ENCODE measurements around the gene GPR151.
A peak's percentile ranks its signal among the peaks of the same experiment; 100 is the strongest.

Gene GPR151

DNA sequence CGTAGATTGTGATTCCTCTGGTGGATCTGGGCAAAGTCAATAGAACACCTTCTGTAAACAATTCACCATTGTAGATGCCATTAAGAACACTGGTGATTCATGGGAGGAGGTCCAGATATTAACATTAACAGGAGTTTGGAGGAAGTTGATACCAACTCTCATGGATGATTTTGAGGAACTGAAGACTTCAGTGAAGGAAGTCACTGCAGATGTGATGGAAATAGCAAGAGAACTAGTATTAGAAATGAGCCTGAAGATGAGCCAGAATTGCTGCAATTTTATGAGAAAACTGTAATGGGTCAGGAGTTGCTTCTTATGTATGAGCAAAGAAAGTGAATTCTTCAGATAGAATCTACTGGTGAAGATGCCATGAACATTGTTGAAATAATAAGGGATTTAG lies 41.9 kb downstream of the GPR151 start:
- TF ChIP-seq, protein P1, sequence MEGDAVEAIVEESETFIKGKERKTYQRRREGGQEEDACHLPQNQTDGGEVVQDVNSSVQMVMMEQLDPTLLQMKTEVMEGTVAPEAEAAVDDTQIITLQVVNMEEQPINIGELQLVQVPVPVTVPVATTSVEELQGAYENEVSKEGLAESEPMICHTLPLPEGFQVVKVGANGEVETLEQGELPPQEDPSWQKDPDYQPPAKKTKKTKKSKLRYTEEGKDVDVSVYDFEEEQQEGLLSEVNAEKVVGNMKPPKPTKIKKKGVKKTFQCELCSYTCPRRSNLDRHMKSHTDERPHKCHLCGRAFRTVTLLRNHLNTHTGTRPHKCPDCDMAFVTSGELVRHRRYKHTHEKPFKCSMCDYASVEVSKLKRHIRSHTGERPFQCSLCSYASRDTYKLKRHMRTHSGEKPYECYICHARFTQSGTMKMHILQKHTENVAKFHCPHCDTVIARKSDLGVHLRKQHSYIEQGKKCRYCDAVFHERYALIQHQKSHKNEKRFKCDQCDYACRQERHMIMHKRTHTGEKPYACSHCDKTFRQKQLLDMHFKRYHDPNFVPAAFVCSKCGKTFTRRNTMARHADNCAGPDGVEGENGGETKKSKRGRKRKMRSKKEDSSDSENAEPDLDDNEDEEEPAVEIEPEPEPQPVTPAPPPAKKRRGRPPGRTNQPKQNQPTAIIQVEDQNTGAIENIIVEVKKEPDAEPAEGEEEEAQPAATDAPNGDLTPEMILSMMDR (IDR thresholded peaks at IDR 0.05; ENCODE audit: low read depth, low read length): no peak
- H3K4me3 ChIP-seq (ENCODE audit: low read depth, low read length): no peak overlapping the region

DNA sequence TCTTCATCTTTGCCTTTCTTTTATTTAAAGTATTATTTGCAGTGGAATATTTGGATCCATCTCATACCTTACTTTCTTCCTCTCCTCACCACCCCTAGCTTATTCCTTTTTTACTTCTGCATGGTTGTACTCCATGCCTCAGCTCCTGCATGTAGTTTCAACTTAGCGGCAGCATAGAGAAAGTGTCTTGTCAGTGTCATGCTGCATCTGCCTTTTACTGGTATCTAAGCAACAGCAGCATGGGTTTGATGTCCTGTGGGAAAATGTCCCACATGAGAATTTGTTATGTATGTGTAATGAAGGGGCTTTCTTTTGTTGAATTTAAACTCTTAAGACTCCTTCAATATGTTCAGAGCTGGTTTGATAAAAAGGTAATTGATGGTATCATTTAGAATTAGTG lies 48.2 kb downstream of the GPR151 start:
- TF ChIP-seq, protein P1 (IDR thresholded peaks at IDR 0.05; ENCODE audit: low read depth, low read length): no peak

DNA sequence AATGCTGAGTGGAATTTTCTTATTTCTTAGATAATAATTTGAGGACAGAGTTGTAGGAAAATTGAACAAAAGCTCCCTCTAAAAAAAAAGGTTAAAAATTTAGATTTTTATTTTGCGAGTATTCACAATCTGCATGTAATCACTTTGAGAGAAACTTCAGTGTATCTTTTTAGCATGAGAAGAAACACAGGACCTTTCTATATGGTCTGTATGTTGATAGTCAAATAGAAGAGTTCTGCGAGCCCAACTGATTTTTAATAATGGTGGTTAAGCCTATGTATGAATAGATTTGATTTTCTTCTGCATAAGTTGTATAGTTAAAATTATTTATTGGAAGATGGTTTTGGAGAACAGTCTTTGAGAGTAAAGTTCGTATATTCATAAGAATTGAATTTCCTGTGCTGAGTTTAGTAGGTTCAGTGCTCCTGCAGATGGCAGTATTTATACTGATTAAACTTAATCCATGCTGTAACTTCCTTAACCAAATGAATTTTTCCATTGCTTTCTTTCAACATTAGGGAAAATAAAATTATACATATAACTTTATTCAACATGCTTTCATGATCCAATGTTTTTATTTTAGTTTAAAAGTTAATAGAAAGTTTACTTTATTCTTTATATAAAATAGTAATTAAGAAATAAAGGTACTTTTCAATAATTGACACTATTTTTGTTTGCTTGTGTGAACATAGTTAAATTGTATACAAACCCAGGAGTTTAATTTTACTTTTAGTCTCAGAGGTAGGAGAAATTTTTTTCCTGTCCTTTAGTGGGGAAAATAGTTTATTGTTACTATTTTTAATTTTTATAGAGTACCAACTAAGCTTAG lies 49.3 kb downstream of the GPR151 start:
- H3K4me3 ChIP-seq (ENCODE audit: low read depth, low read length): no peak overlapping the region
- TF ChIP-seq, protein P1 (IDR thresholded peaks at IDR 0.05; ENCODE audit: low read depth, low read length): peak; percentile 18; the same call in 1 of the 2 replicates

More for the DNA sequence above, 48.2 kb downstream of the GPR151 start:
- no peak overlapping the region for H3K4me3 ChIP-seq (ENCODE audit: low read depth, low read length)

DNA sequence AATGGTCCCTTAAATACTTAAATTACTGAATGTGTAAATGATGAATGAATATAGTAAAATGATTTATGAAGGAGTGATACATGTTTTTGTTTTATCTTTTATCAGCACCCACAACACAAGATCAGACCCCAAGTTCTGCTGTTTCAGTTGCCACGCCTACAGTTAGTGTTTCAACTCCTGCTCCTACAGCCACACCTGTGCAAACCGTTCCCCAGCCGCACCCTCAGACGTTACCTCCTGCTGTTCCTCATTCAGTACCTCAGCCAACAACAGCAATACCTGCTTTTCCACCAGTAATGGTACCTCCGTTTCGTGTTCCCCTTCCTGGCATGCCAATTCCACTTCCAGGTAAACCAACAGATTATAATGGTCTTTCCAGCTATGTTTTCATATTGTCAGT lies 52.5 kb downstream of the GPR151 start:
- H3K4me3 ChIP-seq (ENCODE audit: low read depth, low read length): no peak overlapping the region
- TF ChIP-seq, protein P1 (IDR thresholded peaks at IDR 0.05; ENCODE audit: low read depth, low read length): no peak

All from WI38 (cell line).